B cell (primary cell): Measurements from ENCODE around the gene DTX4. TPM values are rescaled to one million over a fixed set of nuclear protein-coding genes. Genes with fewer than 3 reads are reported as not detected.
A peak's percentile ranks its signal among the peaks of the same experiment; 100 is the strongest.

Experiments used
- ATAC-seq: fragments of 200-7000 bp; cut with Tn5 transposase; one replicate; pipeline ENCODE4 v1.10.0; 2021; ENCODE audit warnings: low read depth, mild to moderate bottlenecking, moderate number of reproducible peaks, moderate library complexity
- CTCF ChIA-PET: fragments of 350-600 bp; sonication (Branson Sonifier 250); formaldehyde crosslinking; loops from one replicate; lab custom pipeline; 2021; ENCODE audit warnings: antibody characterized with exemption, inconsistent platforms; lab: Charles Lee
- POLR2A ChIA-PET: fragments of 350-600 bp; sonication (Branson Sonifier 250); formaldehyde crosslinking; loops from one replicate; lab custom pipeline; 2021; ENCODE audit warnings: antibody characterized with exemption; lab: Charles Lee
- DNase-seq: peaks from one replicate; pipeline ENCODE4 v3.0.0; 2013
- H2AFZ ChIP-seq: 2 replicates; pipeline ENCODE4 v1.6.1; 2012; ENCODE audit warnings: mild to moderate bottlenecking, low read depth, low read length; ENCODE audit not compliant: insufficient read depth, poor library complexity, severe bottlenecking
- H3K27ac ChIP-seq, 2 donors: 1 replicate in 1 of 2; 2 replicates in 1 of 2; pipeline ENCODE4 v1.5.1; 2012 to 2013; ENCODE audit warnings: low read length in 2 of 2, mild to moderate bottlenecking in 2 of 2, moderate library complexity in 1 of 2
- H3K27me3 ChIP-seq, 4 experiments: fragments of 200-600 bp in 1 of 4; sonication (generic) in 1 of 4; replicated peaks in 1 of 4; 1 replicate in 2 of 4; 2 replicates in 2 of 4; pipeline versions ENCODE4 v1.6.1 to v1.7.0; 2013 to 2016; ENCODE audit warnings: low read length in 3 of 4, mild to moderate bottlenecking in 2 of 4, mixed read lengths in 1 of 4, moderate library complexity in 1 of 4; ENCODE audit not compliant: insufficient read depth in 4 of 4, control insufficient read depth in 3 of 4; ENCODE audit errors: control extremely low read depth in 1 of 4
- H3K36me3 ChIP-seq, 2 experiments: replicated peaks in 1 of 2; 1 replicate in 1 of 2; 2 replicates in 1 of 2; pipeline versions ENCODE4 v1.6.1 to v1.7.1; 2013; ENCODE audit warnings: low read length in 1 of 2; ENCODE audit not compliant: insufficient read depth in 2 of 2, control insufficient read depth in 1 of 2; ENCODE audit errors: control extremely low read depth in 1 of 2, extremely low read depth in 1 of 2
- H3K4me1 ChIP-seq, 2 donors: fragments of 200-600 bp in 1 of 2; sonication (generic) in 1 of 2; 1 replicate in 1 of 2; 2 replicates in 1 of 2; pipeline versions ENCODE4 v1.5.1 to v1.6.1; 2013 to 2017; ENCODE audit warnings: low read length in 2 of 2; ENCODE audit not compliant: control insufficient read depth in 2 of 2, insufficient read depth in 2 of 2
- H3K4me2 ChIP-seq: replicated peaks from 2 replicates; pipeline ENCODE3; 2012; ENCODE audit warnings: mild to moderate bottlenecking, low read depth, low read length; ENCODE audit not compliant: poor library complexity, severe bottlenecking
- H3K4me3 ChIP-seq, 5 experiments: fragments of 200-600 bp in 1 of 5; sonication (generic) in 1 of 5; 1 replicate in 3 of 5; 2 replicates in 2 of 5; pipeline versions ENCODE4 v1.5.1 to v1.7.0; 2011 to 2016; ENCODE audit warnings: low read length in 4 of 5, mild to moderate bottlenecking in 4 of 5, low read depth in 2 of 5, control low read depth in 1 of 5, moderate library complexity in 1 of 5; ENCODE audit not compliant: insufficient read depth in 1 of 5; ENCODE audit errors: control extremely low read depth in 1 of 5, extremely low read depth in 1 of 5
- H3K79me2 ChIP-seq: fragments of 200-600 bp; sonication (generic); one replicate; pipeline ENCODE4 v1.6.0; 2016; ENCODE audit warnings: low read length; ENCODE audit not compliant: control insufficient read depth, insufficient read depth
- H3K9ac ChIP-seq: fragments of 200-600 bp; sonication (generic); 2 replicates; pipeline ENCODE4 v1.6.1; 2017; ENCODE audit warnings: mild to moderate bottlenecking, low read length, moderate library complexity
- H3K9me3 ChIP-seq, 3 donors: one replicate each; pipeline versions ENCODE4 v1.6.1 to v1.7.1; 2013; ENCODE audit warnings: low read length in 2 of 3; ENCODE audit not compliant: control insufficient read depth in 2 of 3, insufficient read depth in 1 of 3; ENCODE audit errors: control extremely low read depth in 1 of 3
- H4K20me1 ChIP-seq: 2 replicates; pipeline ENCODE4 v1.6.0; 2012; ENCODE audit warnings: mild to moderate bottlenecking, low read length; ENCODE audit not compliant: insufficient read depth, control insufficient read depth, poor library complexity, severe bottlenecking
- H3K27ac Mint-ChIP-seq: one replicate; pipeline ENCODE4 v1.8.0; 2021; ENCODE audit warnings: mixed read lengths
- H3K27me3 Mint-ChIP-seq: one replicate; pipeline ENCODE4 v1.8.0; 2021; ENCODE audit warnings: mixed read lengths
- H3K4me1 Mint-ChIP-seq: one replicate; pipeline ENCODE4 v1.8.0; 2021; ENCODE audit warnings: mixed read lengths
- H3K4me3 Mint-ChIP-seq: one replicate; pipeline ENCODE4 v1.8.0; 2021; ENCODE audit warnings: mixed read lengths
- H3K9me3 Mint-ChIP-seq: one replicate; pipeline ENCODE4 v1.8.0; 2022; ENCODE audit warnings: mixed read lengths; ENCODE audit not compliant: insufficient read depth
- EZH2 ChIP-seq: IDR thresholded peaks from 2 replicates; pipeline ENCODE4 v1.6.1; 2012; ENCODE audit warnings: borderline replicate concordance, low read depth, mild to moderate bottlenecking, moderate library complexity, low read length; ENCODE audit not compliant: insufficient read depth, poor library complexity, severe bottlenecking
- WGBS: methylation state at CpG from one replicate; pipeline ENCODE4 v1.1.5; 2013; ENCODE audit warnings: missing lambda C conversion rate; ENCODE audit not compliant: insufficient coverage; 5-methylcytosine and 5-hydroxymethylcytosine counted together
- intact Hi-C: fragments of 100-400 bp; cut with micrococcal nuclease; formaldehyde crosslinking; loops from one replicate; pipeline ENCODE4 v1.10.0; 2022
- polyA plus RNA-seq: library from polyadenylated mRNA; depleted of rRNA; stranded (reverse); fragments of >200 nt; gene quantifications from 2 replicates; pipeline ENCODE4 v1.2.3, GENCODE V29; 2012
- total RNA-seq, 2 donors: library from RNA; stranded (reverse); fragments of 120-200 nt in 1 of 2; gene quantifications; 1 replicate in 1 of 2; 2 replicates in 1 of 2; pipeline versions ENCODE4 v1.2.3 to v1.2.4, GENCODE V29; 2013 to 2022
- TF ChIP-seq, protein P1 (sequence below): fragments of 200-600 bp; IDR thresholded peaks from one replicate; pipeline ENCODE4 v1.8.0; 2022; ENCODE audit warnings: antibody characterized with exemption, mild to moderate bottlenecking

Gene DTX4
- total and polyA plus RNA-seq, 2 donors (not counting 1 experiment from before 2014, with no cell fraction given), result 11.7 to 43.3 TPM

DNA sequence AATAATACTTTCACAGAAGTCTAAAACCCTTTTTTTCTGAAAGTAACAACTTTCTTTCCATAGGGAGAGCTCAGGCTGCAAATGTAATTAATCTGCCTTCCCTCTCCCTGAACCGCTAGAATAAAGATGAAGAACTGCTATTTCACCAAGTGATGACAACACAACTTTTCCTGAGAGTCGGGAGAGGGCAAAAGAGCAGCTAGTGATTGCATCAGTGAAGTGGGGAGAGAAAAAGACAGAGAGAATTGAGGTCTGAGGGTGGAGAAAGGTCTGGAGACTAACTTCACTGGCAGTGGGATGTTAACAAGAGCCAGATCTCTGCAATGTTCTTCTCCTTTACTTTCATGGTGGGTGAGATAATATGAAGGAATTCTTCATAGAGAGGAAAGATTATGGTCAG lies 51.7 kb downstream of the DTX4 start:
- Mint-ChIP-seq H3K27ac (peak overlapping the region; percentile 12), H3K27me3 (no peaks in the 10 kb centered on the region), H3K4me3 (no peak overlapping the region), H3K9me3 (no peaks in the 10 kb centered on the region), H3K4me1 (peaks cover 63% of the 10 kb centered on the region)
- Histone ChIP-seq H3K4me3 (no peak overlapping the region), H3K27ac (peak overlapping the region; percentile 46 to 63), H3K79me2 (no peaks in the 10 kb centered on the region), H2AFZ (no peak overlapping the region), H4K20me1 (no peaks in the 10 kb centered on the region), H3K27me3 (no peaks in the 10 kb centered on the region), H3K9me3 (no peaks in the 10 kb centered on the region), H3K4me1 (peaks cover 63 to 65% of the 10 kb centered on the region in 2 donors), H3K4me2 (peak overlapping the region; percentile 37), H3K36me3 (no peaks in the 10 kb centered on the region), H3K9ac (no peak overlapping the region)
- ATAC-seq (no peak), DNase-seq (no peak)
- intact Hi-C loops, result loop anchor here (2.0 kb wide), 1 partner anchor 15 kb away; no protein-coding TSS in a partner anchor
- CTCF ChIA-PET, result interaction anchor here (0.9 to 7.4 kb wide), 13 partner anchors 12 to 313 kb away, joined by 3 to 57 read pairs (median 6); partner anchors contain the start of genes DTX4 and MPEG1
- 80% methylated on average over 1 of the region's 2 CpGs for WGBS
- no peak for TF ChIP-seq EZH2
- TF ChIP-seq, protein P1, sequence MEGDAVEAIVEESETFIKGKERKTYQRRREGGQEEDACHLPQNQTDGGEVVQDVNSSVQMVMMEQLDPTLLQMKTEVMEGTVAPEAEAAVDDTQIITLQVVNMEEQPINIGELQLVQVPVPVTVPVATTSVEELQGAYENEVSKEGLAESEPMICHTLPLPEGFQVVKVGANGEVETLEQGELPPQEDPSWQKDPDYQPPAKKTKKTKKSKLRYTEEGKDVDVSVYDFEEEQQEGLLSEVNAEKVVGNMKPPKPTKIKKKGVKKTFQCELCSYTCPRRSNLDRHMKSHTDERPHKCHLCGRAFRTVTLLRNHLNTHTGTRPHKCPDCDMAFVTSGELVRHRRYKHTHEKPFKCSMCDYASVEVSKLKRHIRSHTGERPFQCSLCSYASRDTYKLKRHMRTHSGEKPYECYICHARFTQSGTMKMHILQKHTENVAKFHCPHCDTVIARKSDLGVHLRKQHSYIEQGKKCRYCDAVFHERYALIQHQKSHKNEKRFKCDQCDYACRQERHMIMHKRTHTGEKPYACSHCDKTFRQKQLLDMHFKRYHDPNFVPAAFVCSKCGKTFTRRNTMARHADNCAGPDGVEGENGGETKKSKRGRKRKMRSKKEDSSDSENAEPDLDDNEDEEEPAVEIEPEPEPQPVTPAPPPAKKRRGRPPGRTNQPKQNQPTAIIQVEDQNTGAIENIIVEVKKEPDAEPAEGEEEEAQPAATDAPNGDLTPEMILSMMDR, result no peak
- POLR2A ChIA-PET, result no interaction called here

- DNase-seq (peak; percentile 51), ATAC-seq (peak; percentile 26)
- no peaks in the 10 kb centered on the region for H4K20me1 ChIP-seq
- H3K79me2 ChIP-seq, result no peaks in the 10 kb centered on the region
- TF ChIP-seq, protein P1, result no peak
- no peak for TF ChIP-seq EZH2
- peak overlapping the region; percentile 37 for H3K4me2 ChIP-seq
- H3K27me3 Mint-ChIP-seq, result no peaks in the 10 kb centered on the region
- peak overlapping the region; percentile 46 to 63 for H3K27ac ChIP-seq
- H2AFZ ChIP-seq, result peak overlapping the region; percentile 55
- H3K9ac ChIP-seq, result no peak overlapping the region
- peaks cover 57% of the 10 kb centered on the region in 2 donors for H3K4me1 ChIP-seq
- peak overlapping the region; percentile 4 for H3K4me3 Mint-ChIP-seq
- peaks cover 55% of the 10 kb centered on the region for H3K4me1 Mint-ChIP-seq
- 0% methylated on average over 2 of the region's 4 CpGs for WGBS
- CTCF ChIA-PET, result interaction anchor here (1.0 to 7.4 kb wide), 9 partner anchors 14 to 206 kb away, joined by 4 to 57 read pairs (median 6); partner anchors contain the start of genes DTX4 and MPEG1
- POLR2A ChIA-PET, result no interaction called here
- no peaks in the 10 kb centered on the region for H3K27me3 ChIP-seq
- no peaks in the 10 kb centered on the region for H3K36me3 ChIP-seq
- H3K27ac Mint-ChIP-seq, result peak overlapping the region; percentile 56
- intact Hi-C loops, result no loop called here
- H3K4me3 ChIP-seq, result no peak overlapping the region
- H3K9me3 ChIP-seq, result no peaks in the 10 kb centered on the region
- no peaks in the 10 kb centered on the region for H3K9me3 Mint-ChIP-seq
Observed at GRCh38 chr11:59224351-59224928, 52.5 kb downstream of the DTX4 start.
